Epithelial cell of umbilical artery (primary cell): ENCODE results near the gene CDAN1. TPM values are rescaled to one million over a fixed set of nuclear protein-coding genes. Genes with fewer than 3 reads are reported as not detected.

Experiments
- total RNA-seq: library from RNA; depleted of rRNA; stranded (reverse); fragments of >200 nt; gene quantifications from 2 replicates; pipeline ENCODE4 v1.2.3, GENCODE V29; 2014

CDAN1 gene, protein sequence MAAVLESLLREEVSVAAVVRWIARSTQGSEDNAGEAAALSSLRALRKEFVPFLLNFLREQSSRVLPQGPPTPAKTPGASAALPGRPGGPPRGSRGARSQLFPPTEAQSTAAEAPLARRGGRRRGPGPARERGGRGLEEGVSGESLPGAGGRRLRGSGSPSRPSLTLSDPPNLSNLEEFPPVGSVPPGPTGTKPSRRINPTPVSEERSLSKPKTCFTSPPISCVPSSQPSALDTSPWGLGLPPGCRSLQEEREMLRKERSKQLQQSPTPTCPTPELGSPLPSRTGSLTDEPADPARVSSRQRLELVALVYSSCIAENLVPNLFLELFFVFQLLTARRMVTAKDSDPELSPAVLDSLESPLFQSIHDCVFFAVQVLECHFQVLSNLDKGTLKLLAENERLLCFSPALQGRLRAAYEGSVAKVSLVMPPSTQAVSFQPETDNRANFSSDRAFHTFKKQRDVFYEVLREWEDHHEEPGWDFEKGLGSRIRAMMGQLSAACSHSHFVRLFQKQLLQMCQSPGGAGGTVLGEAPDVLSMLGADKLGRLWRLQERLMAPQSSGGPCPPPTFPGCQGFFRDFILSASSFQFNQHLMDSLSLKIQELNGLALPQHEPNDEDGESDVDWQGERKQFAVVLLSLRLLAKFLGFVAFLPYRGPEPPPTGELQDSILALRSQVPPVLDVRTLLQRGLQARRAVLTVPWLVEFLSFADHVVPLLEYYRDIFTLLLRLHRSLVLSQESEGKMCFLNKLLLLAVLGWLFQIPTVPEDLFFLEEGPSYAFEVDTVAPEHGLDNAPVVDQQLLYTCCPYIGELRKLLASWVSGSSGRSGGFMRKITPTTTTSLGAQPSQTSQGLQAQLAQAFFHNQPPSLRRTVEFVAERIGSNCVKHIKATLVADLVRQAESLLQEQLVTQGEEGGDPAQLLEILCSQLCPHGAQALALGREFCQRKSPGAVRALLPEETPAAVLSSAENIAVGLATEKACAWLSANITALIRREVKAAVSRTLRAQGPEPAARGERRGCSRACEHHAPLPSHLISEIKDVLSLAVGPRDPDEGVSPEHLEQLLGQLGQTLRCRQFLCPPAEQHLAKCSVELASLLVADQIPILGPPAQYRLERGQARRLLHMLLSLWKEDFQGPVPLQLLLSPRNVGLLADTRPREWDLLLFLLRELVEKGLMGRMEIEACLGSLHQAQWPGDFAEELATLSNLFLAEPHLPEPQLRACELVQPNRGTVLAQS
- total RNA-seq, result 8.1 and 12.0 TPM in 2 replicates

DNA sequence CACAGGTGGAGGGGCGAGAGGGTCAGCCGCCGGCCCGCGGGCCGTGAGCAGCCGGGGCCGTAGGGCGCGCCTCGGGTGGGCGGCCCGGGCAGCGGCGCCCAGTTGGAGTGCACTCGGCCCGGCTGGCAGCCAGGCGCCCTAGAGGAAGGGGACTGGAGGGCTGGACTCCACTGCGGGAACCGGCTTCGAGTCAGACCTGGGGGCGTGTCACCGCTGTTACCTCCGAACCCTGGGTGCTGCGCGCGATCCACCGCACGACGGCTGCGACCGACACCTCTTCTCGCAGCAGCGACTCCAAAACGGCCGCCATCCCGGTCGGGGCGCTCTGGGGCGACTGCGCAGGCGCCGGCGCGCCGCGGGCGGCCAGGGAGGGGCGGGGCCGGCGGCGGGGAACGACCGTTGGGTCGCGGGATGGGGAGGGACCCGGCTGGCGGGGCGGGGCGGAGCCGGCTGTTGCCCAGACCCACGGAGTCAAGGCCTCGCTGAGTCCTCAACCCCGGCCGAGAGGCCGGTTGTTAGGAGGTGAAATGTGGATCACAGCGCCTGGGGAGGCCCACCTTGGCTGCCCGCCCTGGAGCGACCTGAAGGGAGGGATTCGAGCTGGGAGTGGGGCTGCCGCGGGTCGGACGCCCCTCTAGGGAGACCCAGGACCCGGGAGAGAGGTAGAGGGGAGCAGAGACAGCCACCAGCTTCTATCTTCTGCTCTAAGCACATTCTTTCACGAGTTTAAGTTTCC, at the start of gene CDAN1:
CDAN1 (minus strand) TSS at position 336 of the 736 bp plus-strand sequence; CDS start at position 310, 26 bp downstream.

Other genes starting within 250 kb of the CDAN1 start
- 52.3 and 58.5 TPM in 2 replicates for gene ZNF106, start 246.0 kb downstream of the CDAN1 start, total RNA-seq
- 263 and 312 TPM in 2 replicates for gene SNAP23, start 241.5 kb downstream of the CDAN1 start, total RNA-seq
- gene LRRC57, start 188.3 kb downstream of the CDAN1 start, total RNA-seq, result 18.2 and 24.4 TPM in 2 replicates
- 38.1 and 45.1 TPM in 2 replicates for gene HAUS2, start 188.3 kb downstream of the CDAN1 start, total RNA-seq
- 2.9 and 5.8 TPM in 2 replicates for gene STARD9, start 161.5 kb downstream of the CDAN1 start, total RNA-seq
- 5.5 and 9.4 TPM in 2 replicates for gene TTBK2, start 183.7 kb upstream of the CDAN1 start, total RNA-seq